GM12875 (cell line): Measurements from ENCODE around the gene MED6.

Experiments used
- H3K4me3 ChIP-seq: one replicate; pipeline ENCODE4 v1.5.1; 2011; ENCODE audit warnings: low read depth, low read length, control low read depth
- CTCF ChIP-seq: IDR thresholded peaks from 2 replicates; pipeline ENCODE4 v1.5.1; 2011; ENCODE audit warnings: low read depth, mild to moderate bottlenecking, control low read depth, inconsistent platforms, low read length, moderate library complexity, borderline replicate concordance; ENCODE audit not compliant: insufficient read depth

Gene MED6

GRCh38 chr14:70601162-70601561 is 707 bp upstream of the MED6 start:
- H3K4me3 ChIP-seq, result peak overlapping the region; percentile 44
- TF ChIP-seq CTCF, result no peak

GRCh38 chr14:70599345-70599744 is 1.1 kb downstream of the MED6 start:
- no peak for TF ChIP-seq CTCF

GRCh38 chr14:70597731-70598130 is 2.7 kb downstream of the MED6 start:
- H3K4me3 ChIP-seq, result no peak overlapping the region
- no peak for TF ChIP-seq CTCF

More at GRCh38 chr14:70599345-70599744, 1.1 kb downstream of the MED6 start:
- no peak overlapping the region for H3K4me3 ChIP-seq

- no peak overlapping the region for H3K4me3 ChIP-seq
Observed at GRCh38 chr14:70595443-70596185, 4.8 kb downstream of the MED6 start.

GRCh38 chr14:70594461-70594860 is 6.0 kb downstream of the MED6 start:
- H3K4me3 ChIP-seq, result no peak overlapping the region
- TF ChIP-seq CTCF, result no peak

More at GRCh38 chr14:70595443-70596185, 4.8 kb downstream of the MED6 start:
- TF ChIP-seq CTCF, result no peak

- peak; percentile 3; the same call in 1 of the 2 replicates for TF ChIP-seq CTCF
- no peak overlapping the region for H3K4me3 ChIP-seq
Observed at GRCh38 chr14:70585231-70585630, 15.2 kb downstream of the MED6 start.

- no peak for TF ChIP-seq CTCF
- H3K4me3 ChIP-seq, result no peak overlapping the region
Observed at GRCh38 chr14:70576891-70577290, 23.6 kb downstream of the MED6 start.
